Transverse colon (tissue), 4 donors: Measurements from ENCODE around the gene TMEM236. TPM values are rescaled to one million over a fixed set of nuclear protein-coding genes. Genes with fewer than 3 reads are reported as not detected.

Source experiments
- DNase-seq: peaks from one replicate; pipeline ENCODE4 v3.0.0-alpha.2; 2019
- H3K27ac ChIP-seq, 4 donors: fragments of 200-600 bp; sonication (generic); 2 replicates each; pipeline ENCODE4 v1.5.1; 2016 to 2018; ENCODE audit warnings: inconsistent platforms in 4 of 4
- H3K27me3 ChIP-seq: fragments of 200-600 bp; sonication (generic); 2 replicates; pipeline ENCODE4 v1.5.1; 2017; ENCODE audit warnings: inconsistent platforms
- H3K36me3 ChIP-seq, 4 donors: fragments of 200-600 bp; sonication (generic); 2 replicates each; pipeline ENCODE4 v1.5.1; 2017 to 2019; ENCODE audit warnings: inconsistent platforms in 4 of 4
- H3K4me1 ChIP-seq, 4 donors: fragments of 200-600 bp; sonication (generic); 2 replicates each; pipeline ENCODE4 v1.5.1; 2017 to 2020; ENCODE audit warnings: inconsistent platforms in 4 of 4
- H3K4me3 ChIP-seq, 4 donors: fragments of 200-600 bp; sonication (generic); 1 replicate in 1 of 4; 2 replicates in 3 of 4; pipeline versions ENCODE4 v1.5.1 to v1.6.1; 2017 to 2019; ENCODE audit warnings: inconsistent platforms in 4 of 4
- H3K9me3 ChIP-seq, 2 donors: fragments of 200-600 bp; sonication (generic); 2 replicates each; pipeline ENCODE4 v1.5.1; 2017 to 2019; ENCODE audit warnings: inconsistent platforms in 2 of 2
- EP300 ChIP-seq: sonication (generic); formaldehyde crosslinking; IDR thresholded peaks from one replicate; pipeline ENCODE4 v1.6.1; 2017; ENCODE audit warnings: antibody characterized with exemption, low read depth
- POLR2A ChIP-seq: fragments of 450-650 bp; IDR thresholded peaks from one replicate; pipeline ENCODE4 v1.6.1; 2016; ENCODE audit warnings: antibody characterized with exemption, mild to moderate bottlenecking, moderate library complexity
- POLR2AphosphoS5 ChIP-seq, 3 donors: sonication (generic); formaldehyde crosslinking; IDR thresholded peaks; one replicate each; pipeline ENCODE4 v1.6.1; 2016; ENCODE audit warnings: antibody characterized with exemption in 3 of 3
- WGBS, 2 donors: methylation state at CpG; one replicate each; pipeline ENCODE4 v1.1.5; 2018; ENCODE audit warnings: low coverage in 1 of 2; 5-methylcytosine and 5-hydroxymethylcytosine counted together
- in situ Hi-C, 4 donors: fragments of 200-750 bp; cut with MboI; loops; one replicate each; pipeline versions ENCODE4 v1.15.0 to v1.15.1; 2017; ENCODE audit warnings: low sequenced_read_pairs in 3 of 4, low pct_ligation_motif_present in 1 of 4, low pct_unique_long_range_greater_than_20kb in 1 of 4
- intact Hi-C: fragments of 100-400 bp; cut with DNase I; formaldehyde crosslinking; loops from one replicate; pipeline ENCODE4 v1.15.1; 2023; ENCODE audit warnings: low total_unique reads
- small RNA-seq, 4 donors: library from RNA; depleted of rRNA; stranded (forward); fragments of <200 nt; gene quantifications; one replicate each; pipeline ENCODE3, GENCODE V24; 2016
- total RNA-seq, 4 donors: library from RNA; depleted of rRNA; stranded (reverse); fragments of >200 nt; gene quantifications; one replicate each; pipeline ENCODE4 v1.1.0, GENCODE V29; 2016
- TF ChIP-seq, protein P1 (sequence below), 5 experiments: fragments of 200-600 bp in 3 of 5; fragments of 450-650 bp in 2 of 5; sonication (generic) in 3 of 5; IDR thresholded peaks; 1 replicate in 2 of 5; 2 replicates in 3 of 5; pipeline ENCODE4 v1.5.1; 2016 to 2017; ENCODE audit warnings: antibody characterized with exemption in 5 of 5, inconsistent platforms in 3 of 5, mild to moderate bottlenecking in 2 of 5, moderate library complexity in 1 of 5

TMEM236 gene
- total RNA-seq, 4 donors from 2014 or later: 16.9 to 79.6 (median 42.9) TPM

DNA sequence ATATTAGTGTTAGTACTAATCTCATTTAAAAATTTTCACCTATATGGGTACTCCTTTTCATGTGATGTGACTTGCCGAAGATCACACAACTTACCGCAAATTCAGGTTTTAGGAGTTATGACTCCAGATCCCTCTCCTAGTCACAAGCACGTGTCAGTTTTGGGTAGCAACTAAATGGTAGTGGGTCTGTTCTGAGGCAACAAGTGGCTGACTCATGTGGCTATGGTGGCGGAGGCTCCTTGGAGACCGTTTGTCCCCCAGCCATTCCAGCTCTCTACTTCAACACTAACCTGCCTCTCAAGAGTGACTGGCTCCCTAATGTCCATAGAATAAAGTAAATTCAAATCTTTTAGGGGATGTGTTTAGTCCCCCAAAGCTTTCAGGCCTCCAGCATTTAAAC is 96.6 kb downstream of the TMEM236 start:
- no peak overlapping the region for H3K4me3 ChIP-seq
- intact Hi-C loops: loop anchor here (10.0 kb wide), 1 partner anchor 366 kb away; no protein-coding TSS in a partner anchor

More for the DNA sequence above, 96.6 kb downstream of the TMEM236 start:
- Histone ChIP-seq H3K9me3 (no peaks in the 10 kb centered on the region), H3K27ac (no peak overlapping the region), H3K36me3 (no peaks in the 10 kb centered on the region), H3K4me1 (peaks cover 0 to 3% (median 0%) of the 10 kb centered on the region in 4 donors), H3K27me3 (no peaks in the 10 kb centered on the region)
- DNase-seq: no peak
- no peak for TF ChIP-seq EP300
- no peak for TF ChIP-seq POLR2A
- TF ChIP-seq, protein P1, sequence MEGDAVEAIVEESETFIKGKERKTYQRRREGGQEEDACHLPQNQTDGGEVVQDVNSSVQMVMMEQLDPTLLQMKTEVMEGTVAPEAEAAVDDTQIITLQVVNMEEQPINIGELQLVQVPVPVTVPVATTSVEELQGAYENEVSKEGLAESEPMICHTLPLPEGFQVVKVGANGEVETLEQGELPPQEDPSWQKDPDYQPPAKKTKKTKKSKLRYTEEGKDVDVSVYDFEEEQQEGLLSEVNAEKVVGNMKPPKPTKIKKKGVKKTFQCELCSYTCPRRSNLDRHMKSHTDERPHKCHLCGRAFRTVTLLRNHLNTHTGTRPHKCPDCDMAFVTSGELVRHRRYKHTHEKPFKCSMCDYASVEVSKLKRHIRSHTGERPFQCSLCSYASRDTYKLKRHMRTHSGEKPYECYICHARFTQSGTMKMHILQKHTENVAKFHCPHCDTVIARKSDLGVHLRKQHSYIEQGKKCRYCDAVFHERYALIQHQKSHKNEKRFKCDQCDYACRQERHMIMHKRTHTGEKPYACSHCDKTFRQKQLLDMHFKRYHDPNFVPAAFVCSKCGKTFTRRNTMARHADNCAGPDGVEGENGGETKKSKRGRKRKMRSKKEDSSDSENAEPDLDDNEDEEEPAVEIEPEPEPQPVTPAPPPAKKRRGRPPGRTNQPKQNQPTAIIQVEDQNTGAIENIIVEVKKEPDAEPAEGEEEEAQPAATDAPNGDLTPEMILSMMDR (IDR thresholded peaks at IDR 0.05): no peak
- TF ChIP-seq POLR2AphosphoS5 (IDR thresholded peaks at IDR 0.05): no peak
- WGBS, 2 donors: 85 to 100% methylated on average over 2 to 5 of the region's 5 CpGs
- in situ Hi-C loops: loop anchor here in 1 of 4 donors (10.0 kb wide), 1 partner anchor 386 kb away; no protein-coding TSS in a partner anchor

Small RNA genes within 50 kb of the gene (small RNA-seq; reads per million reads assigned to genes)
- gene MIR511: 2.2 to 8.1 (median 3.6) reads per million in 4 donors

Other genes with a start within 250 kb of the TMEM236 start
- 10 to 100 TPM in 2 of 4 donors, 1 to 10 TPM in 1, not detected in 1; 6.7 to 52.3 (median 16.5) TPM for gene HACD1, start 134.8 kb upstream of the TMEM236 start, total RNA-seq
- 10 to 100 TPM in 2 of 4 donors, 1 to 10 TPM in 2; 1.9 to 18.4 (median 9.3) TPM for gene STAM, start 108.0 kb upstream of the TMEM236 start, total RNA-seq
- gene MRC1, start 57.1 kb downstream of the TMEM236 start, total RNA-seq: 10 to 100 TPM in 2 of 4 donors, 1 to 10 TPM in 2; 2.8 to 22.1 (median 15.2) TPM
- under 1 TPM in 1 of 4 donors, not detected in 3; 0.14 TPM for gene SLC39A12, start 199.7 kb downstream of the TMEM236 start, total RNA-seq